Activated T-cell treated with anti-CD3 and anti-CD28 coated beads for 24 hours (primary cell): ENCODE measurements around the gene MYDGF.
"Not testable (repeated sequence)": the region's sequence is repeated elsewhere in the genome, so short reads cannot be mapped to it uniquely, and the experiment has no call there.

Experiments
- DNase-seq: peaks from one replicate; pipeline ENCODE4 v3.0.0-alpha.2; 2020; ENCODE audit warnings: low read depth

The MYDGF gene

DNA sequence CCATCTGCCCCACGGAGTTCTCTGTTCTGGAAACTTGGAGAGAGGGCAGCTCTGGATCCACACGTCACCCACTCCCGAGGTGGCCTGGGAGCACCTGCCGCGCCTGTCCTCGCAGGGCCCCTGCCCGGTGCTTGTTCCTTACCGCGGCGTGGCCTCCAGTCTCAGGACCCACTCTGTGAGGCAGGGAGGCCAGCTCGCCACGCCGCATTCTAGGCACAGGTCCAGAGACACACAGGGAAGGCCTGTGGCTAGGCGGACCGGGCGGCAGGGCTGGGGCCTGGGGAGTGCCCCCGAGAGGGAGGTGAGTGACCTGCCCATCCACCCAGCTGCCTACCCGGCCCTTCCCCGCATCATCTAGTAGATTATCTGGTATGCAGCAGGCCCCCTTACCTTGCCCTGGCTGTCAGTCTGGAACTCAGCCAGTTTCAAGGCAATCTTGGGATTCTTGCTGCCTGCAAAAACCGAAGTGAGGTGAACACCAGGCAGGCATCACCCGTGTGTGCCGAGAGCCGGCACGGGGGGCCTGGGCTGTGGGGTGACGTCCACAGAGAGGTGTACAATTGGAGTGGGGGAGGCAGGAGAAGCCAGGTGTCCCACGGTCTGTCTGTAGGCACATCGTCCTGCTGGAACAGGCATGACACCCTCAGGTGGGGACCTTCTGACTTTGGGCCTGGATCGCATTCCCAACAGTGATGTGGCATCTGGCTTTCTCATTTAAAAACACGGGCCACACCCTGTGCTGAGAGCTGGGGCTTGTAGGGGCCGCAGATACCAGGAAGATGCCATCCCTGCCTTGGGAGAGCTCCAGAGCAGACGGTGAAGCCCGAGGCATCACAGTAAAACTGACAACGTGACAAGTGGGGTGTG lies 29.9 kb upstream of the MYDGF start:
- no peak for DNase-seq

DNA sequence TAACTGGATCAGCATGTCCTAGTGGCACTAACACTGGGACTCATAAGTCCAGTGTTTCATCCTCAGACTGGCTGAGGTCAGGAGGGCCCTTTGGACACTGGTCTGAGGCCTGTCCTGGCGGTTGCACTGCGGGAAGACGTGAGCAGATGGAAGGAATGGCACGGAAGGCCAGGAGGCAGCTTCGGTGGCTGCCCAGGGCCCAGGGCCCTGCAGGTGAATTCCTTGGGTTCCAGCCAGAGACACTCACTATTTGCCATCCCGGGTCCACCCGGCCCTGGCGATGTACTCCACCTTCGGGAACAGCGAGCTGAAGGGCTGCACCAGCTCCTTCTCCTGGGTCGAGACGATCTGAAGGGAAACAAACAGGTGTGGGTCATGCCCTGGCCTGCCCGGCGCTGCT lies 27.2 kb upstream of the MYDGF start:
- no peak for DNase-seq

DNA sequence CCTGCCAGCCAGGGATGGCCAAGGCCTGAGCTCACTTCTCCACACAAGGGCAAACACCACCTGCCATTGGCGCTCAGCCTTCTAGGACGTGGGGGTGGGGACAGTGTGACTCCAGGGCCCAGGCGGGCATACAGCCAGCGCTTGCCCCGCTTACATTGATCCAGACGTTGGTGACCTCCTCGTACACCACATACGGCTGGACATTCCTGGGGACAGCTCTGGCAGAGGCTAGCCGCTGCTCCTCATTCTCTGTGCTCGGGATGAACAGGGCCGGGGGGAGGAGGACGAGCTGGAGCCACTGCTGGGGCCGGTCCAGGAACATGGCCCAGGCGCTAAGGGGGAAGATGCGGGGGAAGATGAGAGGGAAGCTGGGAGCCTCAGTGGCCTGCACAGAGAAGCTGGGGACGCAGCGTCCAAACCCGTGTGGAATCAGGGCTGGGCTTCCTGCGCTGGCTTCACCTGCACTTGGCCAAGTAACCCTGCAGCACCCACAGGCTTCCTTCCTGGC lies 25.1 kb upstream of the MYDGF start:
- DNase-seq: no peak

GRCh38 chr19:4694211-4694987 lies 24.3 kb upstream of the MYDGF start:
- DNase-seq: no peak

GRCh38 chr19:4693471-4694121 lies 23.5 kb upstream of the MYDGF start:
- DNase-seq: no peak

GRCh38 chr19:4693078-4693350 lies 22.9 kb upstream of the MYDGF start:
- no peak for DNase-seq

DNA sequence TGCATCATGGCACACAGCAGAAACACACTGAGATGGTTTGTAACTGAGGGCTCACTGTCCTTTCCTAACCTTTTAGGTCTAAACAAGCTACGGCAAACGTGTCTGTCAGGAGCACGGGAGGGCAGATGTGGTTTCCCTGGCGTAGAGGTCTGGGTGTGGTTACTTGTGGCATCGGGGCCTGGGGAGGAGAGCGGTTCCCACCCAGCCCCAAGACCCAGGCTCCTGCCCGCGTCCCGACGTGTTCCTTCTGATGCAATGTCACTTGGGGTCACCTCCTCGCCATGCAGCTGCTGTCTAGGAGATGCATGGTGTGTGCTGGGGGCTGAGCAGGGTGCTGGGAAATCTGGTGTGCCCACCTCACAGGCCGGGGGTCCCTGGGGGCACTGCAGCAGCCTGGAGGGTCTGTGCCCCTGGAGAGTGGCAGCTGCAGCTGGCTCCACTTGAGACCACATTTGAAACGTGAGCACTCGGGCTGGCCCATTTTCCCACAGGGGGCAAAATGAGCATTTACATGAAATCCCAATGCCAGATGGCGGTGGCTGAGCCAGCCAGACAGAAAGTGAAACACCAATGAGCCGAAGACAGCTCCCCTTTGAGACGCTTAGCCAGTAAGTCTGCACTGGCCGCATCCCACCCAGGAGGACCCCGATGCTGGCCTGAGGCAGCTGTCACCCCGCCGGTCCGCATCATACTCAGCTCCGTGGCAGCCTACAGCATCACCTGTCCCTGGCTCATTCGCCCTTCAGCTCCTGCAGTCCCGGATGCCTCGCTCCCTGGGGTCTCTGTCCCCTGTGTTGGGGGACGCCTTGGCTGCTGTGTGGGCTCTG lies 22.3 kb upstream of the MYDGF start:
- DNase-seq: no peak

DNA sequence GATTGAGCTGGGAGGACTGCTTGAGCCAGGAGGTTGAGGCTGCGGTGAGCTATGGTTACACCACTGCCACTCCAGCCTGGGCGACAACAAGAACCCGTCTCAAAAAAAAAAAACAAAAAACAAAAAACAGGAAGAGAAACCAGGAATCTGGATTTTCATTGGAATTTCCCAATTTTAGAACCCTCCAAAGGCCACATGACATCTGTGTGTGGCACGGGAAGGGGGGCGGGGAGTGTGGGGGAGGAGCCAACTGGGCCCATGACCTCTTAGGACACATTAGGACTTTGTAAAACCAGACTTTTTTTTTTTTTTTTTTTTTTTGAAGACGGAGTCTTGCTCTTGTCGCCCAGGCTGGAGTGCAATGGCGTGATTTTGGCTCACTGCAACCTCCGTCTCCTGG lies 21.2 kb upstream of the MYDGF start:
- no peak for DNase-seq

DNA sequence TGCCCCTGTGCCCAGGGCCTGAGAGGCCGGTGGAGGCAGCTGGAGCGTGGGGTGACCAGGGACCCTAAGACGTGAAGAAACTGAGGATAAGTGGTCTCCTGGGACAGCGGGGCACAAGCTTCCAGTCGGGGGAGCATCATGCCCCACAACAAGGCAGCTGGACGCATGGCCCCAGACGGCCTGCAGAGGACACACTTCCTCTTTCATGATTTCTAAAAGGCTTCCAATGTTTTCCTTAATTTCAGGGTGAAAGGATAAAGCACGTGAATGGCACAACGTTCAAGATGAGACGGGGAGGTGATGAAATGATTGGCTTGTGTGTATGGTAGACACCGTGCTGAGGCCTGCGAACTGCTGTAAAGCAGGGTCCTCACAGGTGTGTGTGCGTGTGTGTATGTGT lies 20.2 kb upstream of the MYDGF start:
- DNase-seq: no peak

- no peak for DNase-seq
Measured at GRCh38 chr19:4689403-4689802, 19.3 kb upstream of the MYDGF start.

- DNase-seq: no peak
Measured at GRCh38 chr19:4688587-4688986, 18.4 kb upstream of the MYDGF start.

DNA sequence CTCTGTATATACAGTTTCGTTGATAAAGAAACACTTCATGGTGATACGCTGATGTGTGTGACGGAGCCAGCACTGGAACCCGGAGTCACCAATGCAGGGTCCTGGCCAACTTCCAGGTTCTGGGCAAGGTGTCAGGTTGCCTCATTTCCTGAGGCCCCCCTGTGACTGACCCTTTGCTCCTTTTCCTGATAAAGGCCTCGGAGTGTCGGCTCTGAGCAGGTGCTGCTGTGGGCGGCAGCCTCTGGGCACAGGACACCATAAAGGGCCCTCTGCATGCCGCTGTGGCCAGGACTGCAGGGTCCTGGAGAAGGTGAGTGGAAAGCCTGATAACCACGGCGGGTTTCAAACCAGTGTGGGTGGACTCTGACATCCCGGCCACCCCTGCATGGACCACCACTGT lies 17.3 kb upstream of the MYDGF start:
- no peak for DNase-seq

DNA sequence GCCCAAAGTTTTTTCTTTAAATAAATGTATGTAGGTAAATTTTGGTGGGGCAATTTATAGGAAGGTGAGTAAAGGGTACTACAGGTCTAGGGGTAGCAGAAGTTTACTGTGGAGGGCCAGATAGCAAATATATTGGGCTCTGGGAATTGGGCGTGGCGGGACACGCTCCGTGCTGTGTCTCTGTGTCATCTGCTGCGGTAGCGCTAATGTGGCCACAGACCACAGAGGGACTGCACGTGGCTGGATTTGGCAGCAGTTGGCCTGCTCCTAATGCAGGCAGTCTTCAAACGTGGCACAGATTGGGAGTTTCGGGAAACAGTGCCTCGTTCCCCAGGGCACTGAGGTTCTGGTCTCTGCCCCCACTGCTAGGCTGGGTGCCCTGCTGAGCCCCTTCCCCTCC lies 16.6 kb upstream of the MYDGF start:
- no peak for DNase-seq

GRCh38 chr19:4684312-4685095 lies 14.4 kb upstream of the MYDGF start:
- no peak for DNase-seq

DNA sequence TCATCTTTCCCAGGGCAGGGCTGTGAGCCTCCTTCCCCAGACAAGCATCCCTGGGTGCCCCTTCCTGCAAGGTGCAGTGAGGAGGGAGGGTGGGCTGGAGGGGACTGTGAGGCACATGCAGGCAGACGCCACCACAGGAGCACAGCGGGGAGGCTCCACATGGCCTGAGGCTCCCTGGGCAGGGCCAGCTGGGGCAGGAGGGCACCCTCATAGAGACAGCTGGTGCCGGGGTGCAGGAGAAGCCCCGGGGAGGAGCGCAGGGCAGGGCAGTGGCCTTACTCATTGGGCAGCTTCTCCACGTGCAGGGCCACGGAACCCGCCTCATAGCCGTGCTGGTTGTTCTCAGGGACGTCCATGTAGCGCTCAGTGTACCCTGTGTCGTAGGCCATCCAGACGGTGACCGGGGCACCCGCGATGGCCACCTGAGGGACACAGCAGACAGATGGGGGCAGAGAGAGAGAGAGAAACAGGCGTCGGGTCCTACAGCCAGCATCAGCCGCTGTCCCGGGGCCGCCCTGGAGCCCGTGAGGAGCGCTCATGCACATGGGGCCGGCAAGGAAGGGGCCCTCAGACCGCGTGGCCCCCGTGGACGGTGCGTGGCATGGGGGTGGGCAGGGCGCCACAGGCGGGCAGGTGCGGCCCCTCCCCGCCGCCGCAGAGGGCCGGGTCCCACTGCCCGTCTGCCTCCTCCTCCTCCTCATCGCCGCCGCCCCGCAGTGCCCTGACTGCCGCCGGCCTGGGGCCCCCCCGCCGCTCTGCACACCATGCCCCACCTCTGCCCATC lies 12.5 kb upstream of the MYDGF start:
- DNase-seq: no peak

GRCh38 chr19:4680021-4680420 lies 9.9 kb upstream of the MYDGF start:
- not testable (repeated sequence) for DNase-seq

GRCh38 chr19:4678881-4679790 lies 9.0 kb upstream of the MYDGF start:
- no peak for DNase-seq

DNA sequence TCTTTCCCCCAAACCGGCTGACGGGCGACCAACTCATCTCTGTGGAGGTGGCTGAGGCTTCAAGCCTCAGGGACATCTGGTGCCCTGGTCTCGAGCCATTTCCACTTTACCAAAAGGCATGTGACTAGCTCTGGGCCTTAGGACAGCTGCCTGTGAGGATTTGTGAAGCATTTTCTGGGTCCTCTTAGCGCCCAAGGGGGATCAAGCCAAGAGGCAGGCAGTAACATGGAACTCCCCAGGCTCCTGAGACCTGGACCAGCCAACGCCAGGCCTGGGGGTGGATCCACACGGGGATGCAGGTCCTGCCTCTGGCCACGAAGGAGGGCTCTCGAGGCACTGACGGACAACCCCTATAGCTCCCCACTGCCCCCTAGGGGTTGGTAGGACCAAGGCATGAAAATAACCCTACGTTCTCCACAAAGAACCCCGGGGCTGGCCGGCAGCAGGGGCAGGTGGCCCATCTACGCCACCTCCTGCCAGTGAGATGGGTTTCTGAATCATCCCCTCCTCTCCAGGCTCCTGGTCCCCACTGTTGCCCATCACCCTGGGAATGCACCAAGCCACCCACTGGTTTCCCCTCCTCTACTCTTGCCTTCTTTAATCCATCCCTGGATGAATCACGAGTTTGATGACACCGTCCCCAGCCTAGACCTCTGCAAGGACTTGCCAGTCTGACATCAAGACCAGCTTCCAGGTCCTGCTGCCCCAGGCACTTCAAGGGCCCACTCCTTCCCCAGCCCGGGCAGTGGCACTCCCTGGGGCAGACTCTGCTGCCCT lies 7.0 kb upstream of the MYDGF start:
- DNase-seq: peak; percentile 6

- no peak for DNase-seq
Measured at GRCh38 chr19:4675346-4675745, 5.2 kb upstream of the MYDGF start.
